A549 (cell line): ENCODE measurements around the gene PECR. TPM values are rescaled to one million over a fixed set of nuclear protein-coding genes. Genes with fewer than 3 reads are reported as not detected.

Experiments used
- ATAC-seq, 2 experiments: fragments of 200-7000 bp in 1 of 2; fragments of >200 bp in 1 of 2; cut with Nextera tagmentation in 1 of 2; cut with Tn5 transposase in 1 of 2; 3 replicates each; pipeline versions ENCODE4 v1.8.0 to v1.9.1; 2018 to 2020; ENCODE audit warnings: mild to moderate bottlenecking in 1 of 2, moderate library complexity in 1 of 2
- CTCF ChIA-PET: fragments of 300-600 bp; sonication (Branson Sonifier 250); formaldehyde crosslinking; extraction: SDS; loops from one replicate; lab custom pipeline; 2021; ENCODE audit warnings: antibody characterized with exemption, inconsistent platforms; lab: Yijun Ruan, JAX
- POLR2A ChIA-PET: fragments of 350-600 bp; formaldehyde crosslinking; extraction: SDS; loops from one replicate; lab custom pipeline; 2021; ENCODE audit warnings: antibody characterized with exemption, inconsistent platforms; lab: Yijun Ruan, JAX
- DNase-seq, 2 experiments: peaks; one replicate each; pipeline versions ENCODE4 v3.0.0 to v3.0.0-alpha.2; 2011 to 2016; ENCODE audit warnings: low read depth in 1 of 2, low spot score in 1 of 2
- FAIRE-seq: peaks from 2 replicates; lab custom pipeline; 2011; peaks lifted over from hg19 to GRCh38; lab: Jason Lieb, UNC
- H3K27ac ChIP-seq, 2 experiments: fragments of >200 bp; sonication (Bioruptor Twin); formaldehyde crosslinking; 3 replicates each; pipeline ENCODE4 v1.5.1; 2016 to 2017
- H3K4me1 ChIP-seq: fragments of >200 bp; sonication (Bioruptor Twin); formaldehyde crosslinking; 3 replicates; pipeline ENCODE4 v1.6.1; 2016
- H3K4me2 ChIP-seq: fragments of >200 bp; sonication (Bioruptor Twin); formaldehyde crosslinking; 3 replicates; pipeline ENCODE4 v1.6.1; 2016
- H3K4me3 ChIP-seq: fragments of >200 bp; sonication (Bioruptor Twin); formaldehyde crosslinking; 3 replicates; pipeline ENCODE4 v1.5.1; 2016
- H3K9me3 ChIP-seq: fragments of >200 bp; sonication (Bioruptor Twin); formaldehyde crosslinking; 3 replicates; pipeline ENCODE4 v1.6.1; 2016
- CBX2 ChIP-seq: fragments of 200-600 bp; sonication (generic); IDR thresholded peaks from 2 replicates; pipeline ENCODE4 v1.6.1; 2016; ENCODE audit warnings: low read depth, mild to moderate bottlenecking, borderline replicate concordance
- CEBPB ChIP-seq, 2 experiments: fragments of >200 bp in 1 of 2; sonication (Bioruptor Twin) in 1 of 2; formaldehyde crosslinking in 1 of 2; IDR thresholded peaks; 2 replicates each; pipeline ENCODE4 v1.6.1; 2012 to 2016
- CHD4 ChIP-seq: fragments of 200-600 bp; sonication (generic); IDR thresholded peaks from 2 replicates; pipeline ENCODE4 v1.6.1; 2016; ENCODE audit warnings: antibody characterized with exemption, mild to moderate bottlenecking, borderline replicate concordance
- CTCF ChIP-seq: fragments of >200 bp; sonication (Bioruptor Twin); formaldehyde crosslinking; IDR thresholded peaks from 3 replicates; pipeline ENCODE4 v1.5.1; 2016
- EHF ChIP-seq: fragments of 250-450 bp; sonication (Bioruptor Pico); IDR thresholded peaks from 2 replicates; pipeline ENCODE4 v1.5.0; 2020; ENCODE audit warnings: mild to moderate bottlenecking
- EHMT2 ChIP-seq: fragments of 200-600 bp; sonication (generic); IDR thresholded peaks from 2 replicates; pipeline ENCODE4 v1.6.1; 2016; ENCODE audit warnings: antibody characterized with exemption, low read depth, mild to moderate bottlenecking, moderate library complexity
- ELK1 ChIP-seq: fragments of 150-350 bp; IDR thresholded peaks from 2 replicates; pipeline ENCODE4 v1.6.1; 2014; ENCODE audit warnings: low read depth, mild to moderate bottlenecking, low read length
- FOSB ChIP-seq: fragments of 250-450 bp; sonication (Bioruptor Pico); IDR thresholded peaks from 2 replicates; pipeline ENCODE4 v1.5.0; 2020; ENCODE audit warnings: mild to moderate bottlenecking, moderate library complexity
- FOSL2 ChIP-seq, 2 experiments: fragments of 450-650 bp in 1 of 2; fragments of >200 bp in 1 of 2; sonication (Bioruptor Twin) in 1 of 2; formaldehyde crosslinking; IDR thresholded peaks; 2 replicates each; pipeline versions ENCODE4 v1.5.0 to v1.6.1; 2016 to 2020; ENCODE audit warnings: mild to moderate bottlenecking in 1 of 2, moderate library complexity in 1 of 2
- GATA3 ChIP-seq: IDR thresholded peaks from 2 replicates; pipeline ENCODE4 v1.6.1; 2012; ENCODE audit warnings: borderline replicate concordance
- HEYL ChIP-seq: fragments of 250-450 bp; sonication (Bioruptor Pico); IDR thresholded peaks from 2 replicates; pipeline ENCODE4 v1.8.0; 2021; ENCODE audit warnings: mild to moderate bottlenecking, moderate library complexity
- HMGXB4 ChIP-seq: fragments of 250-450 bp; sonication (Bioruptor Pico); IDR thresholded peaks from 2 replicates; pipeline ENCODE4 v1.5.0; 2021; ENCODE audit warnings: mild to moderate bottlenecking, moderate library complexity, borderline replicate concordance
- HOXA7 ChIP-seq: fragments of 250-450 bp; sonication (Bioruptor Pico); IDR thresholded peaks from 2 replicates; pipeline ENCODE4 v1.5.0; 2020; ENCODE audit warnings: mild to moderate bottlenecking, moderate library complexity
- HOXB5 ChIP-seq: fragments of 250-450 bp; sonication (Bioruptor Pico); IDR thresholded peaks from 2 replicates; pipeline ENCODE4 v1.5.0; 2020; ENCODE audit warnings: mild to moderate bottlenecking, moderate library complexity
- KDM5A ChIP-seq: fragments of 200-600 bp; sonication (generic); IDR thresholded peaks from 2 replicates; pipeline ENCODE4 v1.6.1; 2016; ENCODE audit warnings: antibody characterized with exemption, mild to moderate bottlenecking
- MAFK ChIP-seq: fragments of 450-650 bp; IDR thresholded peaks from 2 replicates; pipeline ENCODE4 v1.6.1; 2014; ENCODE audit not compliant: partially characterized antibody
- MAX ChIP-seq: IDR thresholded peaks from 2 replicates; pipeline ENCODE4 v1.6.1; 2012
- NR3C1 ChIP-seq: fragments of >200 bp; sonication (Bioruptor Twin); formaldehyde crosslinking; IDR thresholded peaks from 3 replicates; pipeline ENCODE4 v1.6.1; 2017
- PBX3 ChIP-seq: IDR thresholded peaks from 2 replicates; pipeline ENCODE4 v1.6.1; 2012
- POLR2A ChIP-seq: IDR thresholded peaks from 2 replicates; pipeline ENCODE4 v1.6.1; 2012; ENCODE audit warnings: mild to moderate bottlenecking, low read length
- REST ChIP-seq: fragments of 200-600 bp; sonication (generic); IDR thresholded peaks from 2 replicates; pipeline ENCODE4 v1.6.1; 2016; ENCODE audit warnings: antibody characterized with exemption, mild to moderate bottlenecking, moderate library complexity
- RFX5 ChIP-seq: fragments of 450-650 bp; IDR thresholded peaks from 2 replicates; pipeline ENCODE4 v1.7.1; 2014; ENCODE audit warnings: antibody characterized with exemption, mild to moderate bottlenecking, moderate library complexity
- RNF2 ChIP-seq: fragments of 200-600 bp; sonication (generic); IDR thresholded peaks from 2 replicates; pipeline ENCODE4 v1.6.1; 2016; ENCODE audit warnings: low read depth, mild to moderate bottlenecking, antibody characterized with exemption, moderate library complexity, borderline replicate concordance
- TP53 ChIP-seq: fragments of 250-450 bp; sonication (Bioruptor Pico); IDR thresholded peaks from 2 replicates; pipeline ENCODE4 v1.5.0; 2021; ENCODE audit warnings: mild to moderate bottlenecking, moderate library complexity
- ZC3H11A ChIP-seq: fragments of 450-650 bp; IDR thresholded peaks from 2 replicates; pipeline ENCODE4 v1.6.1; 2014; ENCODE audit warnings: antibody characterized with exemption, mild to moderate bottlenecking
- ZFP36 ChIP-seq: fragments of 450-650 bp; IDR thresholded peaks from 2 replicates; pipeline ENCODE4 v1.6.1; 2014; ENCODE audit warnings: borderline replicate concordance; ENCODE audit not compliant: partially characterized antibody
- ZSCAN20 ChIP-seq: fragments of 250-450 bp; sonication (Bioruptor Pico); IDR thresholded peaks from 2 replicates; pipeline ENCODE4 v1.8.0; 2022; ENCODE audit warnings: mild to moderate bottlenecking, moderate library complexity
- WGBS: methylation state at CpG from one replicate; pipeline ENCODE4 v1.1.6; 2017; ENCODE audit errors: missing lambda C conversion rate; 5-methylcytosine and 5-hydroxymethylcytosine counted together
- polyA plus RNA-seq, 4 experiments: library from polyadenylated mRNA; depleted of rRNA in 3 of 4; stranded (reverse); fragments of >200 nt; fragmentation: RNase III in 1 of 4; extraction: RNeasy Plus Mini Kit Qiagen cat#74134 plus additional on column Dnase treatment in 1 of 4; gene quantifications; 2 replicates in 3 of 4; 3 replicates in 1 of 4; pipeline ENCODE4 v1.2.3, GENCODE V29; 2011 to 2017

The PECR gene
- polyA plus RNA-seq, 2 of the 4 experiments (the other 2 are of a cell fraction): 16.8 to 39.9 TPM

- POLR2A ChIA-PET: no interaction called here
- Histone ChIP-seq H3K4me2 (peak overlapping the region; percentile 24; the same call in 2 of the 3 replicates), H3K27ac (peak overlapping the region in 1 of 2 experiments; percentile 31; a peak in 3 of 6 replicates), H3K4me3 (no peak overlapping the region), H3K9me3 (no peaks in the 10 kb centered on the region), H3K4me1 (peaks cover 44% of the 10 kb centered on the region)
- WGBS: 70% methylated on average over 6 of the region's 6 CpGs
- no peak for FAIRE-seq
- DNase-seq: no peak
- TF ChIP-seq CHD4 (no peak), GATA3 (no peak), ZFP36 (no peak), POLR2A (no peak), CBX2 (no peak), KDM5A (no peak), HEYL (CRISPR knock-in tag) (no peak), MAFK (no peak), PBX3 (no peak), ZSCAN20 (CRISPR knock-in tag) (no peak), RFX5 (no peak), FOSB (CRISPR knock-in tag) (no peak), FOSL2 (IDR thresholded peaks at IDR 0.05) (no peak), FOSL2 (CRISPR knock-in tag; IDR thresholded peaks at IDR 0.05) (no peak), EHMT2 (no peak), HMGXB4 (CRISPR knock-in tag) (no peak), MAX (no peak), TP53 (CRISPR knock-in tag) (no peak), HOXB5 (no peak), RNF2 (no peak), CEBPB (IDR thresholded peaks at IDR 0.05) (no peak)
- CTCF ChIA-PET: interaction anchor here (0.6 kb wide), 1 partner anchor 46 kb away, joined by 3 read pairs; no protein-coding TSS in a partner anchor
- ATAC-seq: 0 out of 6 replicates have a peak, but pooled peaks of 1 of the 2 experiments have one; percentile 33
Observed at GRCh38 chr2:216075510-216076485, 5.8 kb downstream of the PECR start.

GRCh38 chr2:216074794-216075193, 6.8 kb downstream of the PECR start:
- FAIRE-seq: no peak
- WGBS: 90% methylated on average over 1 of the region's 1 CpG
- ChIA-PET POLR2A (no interaction called here), CTCF (interaction anchor here (0.6 kb wide), 1 partner anchor 45 kb away, joined by 3 read pairs; no protein-coding TSS in a partner anchor)
- ATAC-seq: no peak
- Histone ChIP-seq H3K4me3 (no peak overlapping the region), H3K9me3 (no peaks in the 10 kb centered on the region), H3K4me2 (peak overlapping the region; percentile 26; the same call in 2 of the 3 replicates), H3K4me1 (peaks cover 37% of the 10 kb centered on the region), H3K27ac (no peak overlapping the region)
- DNase-seq: no peak
- no peak for TF ChIP-seq CHD4
- TF ChIP-seq ELK1: no peak
- TF ChIP-seq CTCF: no peak
- TF ChIP-seq NR3C1: no peak
- TF ChIP-seq HOXA7 (CRISPR knock-in tag): no peak
- TF ChIP-seq REST: no peak
- TF ChIP-seq ZC3H11A: no peak
- TF ChIP-seq EHF: no peak
